ENCODE measurements around the gene C9.
"Not testable (repeated sequence)": the region's sequence is repeated elsewhere in the genome, so short reads cannot be mapped to it uniquely, and the experiment has no call there.

Gene C9

DNA sequence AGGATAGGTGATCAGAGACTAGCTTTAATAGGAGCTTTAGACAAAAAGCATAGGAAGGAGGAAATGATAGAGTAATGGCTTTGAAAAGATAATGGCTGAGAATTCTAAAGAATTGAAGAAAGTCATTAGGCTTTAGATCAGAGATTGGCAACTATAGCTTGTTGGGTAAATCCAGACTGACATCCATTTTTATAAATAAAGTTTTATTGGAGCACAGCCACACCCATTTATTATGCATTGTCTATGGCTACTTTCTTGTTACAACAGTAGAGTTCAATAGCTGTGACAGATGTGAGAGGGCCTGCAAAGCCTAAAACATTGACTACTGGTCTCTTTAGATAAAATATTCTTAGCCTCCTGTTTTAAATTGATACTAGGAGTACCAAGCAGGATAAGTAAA, 104.2 kb downstream of the C9 start:
- no peak for DNase-seq (ENCODE audit: low read depth, low spot score)

DNA sequence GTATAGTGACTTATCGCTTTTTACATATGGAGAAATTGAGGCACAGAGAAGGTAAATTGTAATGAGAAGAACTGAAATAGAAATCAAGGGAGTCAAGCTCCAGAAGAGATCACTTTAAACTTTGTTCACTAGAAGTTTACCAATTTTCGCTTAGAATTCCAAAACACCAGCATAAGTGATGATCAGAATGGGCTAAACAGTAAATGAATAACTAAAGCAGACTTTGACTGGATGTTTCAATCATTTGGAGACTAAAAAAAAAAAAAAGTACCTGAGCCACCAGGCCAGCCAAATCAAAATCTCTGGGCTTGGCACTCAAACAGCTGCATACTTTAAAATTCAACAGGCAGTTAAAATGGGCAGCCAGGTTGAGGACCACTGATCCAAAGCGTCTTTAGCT, 106.7 kb downstream of the C9 start:
- no peak for DNase-seq (ENCODE audit: low read depth, low spot score)

DNA sequence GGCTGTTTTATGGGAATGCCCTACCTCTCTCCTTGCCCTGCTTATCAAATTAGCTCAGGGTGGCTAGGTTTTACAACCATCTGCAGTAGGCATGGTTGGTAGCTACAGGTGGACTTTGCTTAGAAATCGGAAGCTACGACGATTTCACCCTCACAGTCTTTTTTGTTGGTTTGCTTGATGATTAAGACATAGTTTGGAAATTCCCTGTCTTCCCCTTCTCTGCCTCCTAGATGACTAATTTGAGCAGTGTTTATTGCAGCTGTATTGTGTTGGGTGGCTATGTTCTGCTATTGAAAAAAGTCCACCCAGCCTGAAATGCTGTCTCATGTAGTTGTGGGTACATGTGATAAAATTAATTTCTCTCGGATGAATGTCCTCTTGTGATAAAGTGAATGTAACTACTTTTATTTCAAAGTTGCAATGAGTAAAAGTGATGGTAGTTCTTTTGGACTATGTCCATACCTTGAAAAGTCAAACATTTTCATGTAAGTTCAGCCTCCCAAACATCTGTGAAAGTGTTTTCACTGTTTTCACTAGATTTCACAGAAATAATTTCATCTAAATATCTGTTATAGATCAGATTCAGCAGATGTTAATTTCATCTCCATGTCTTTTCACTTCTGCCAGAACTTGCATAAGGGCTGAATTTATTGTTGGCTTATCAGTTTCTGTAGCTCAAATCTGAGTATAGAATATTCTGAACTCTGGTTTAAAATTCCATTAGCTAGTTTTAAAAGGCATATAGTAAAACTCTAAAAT, 107.6 kb downstream of the C9 start:
- no peak for DNase-seq (ENCODE audit: low read depth, low spot score)

- no peak for DNase-seq (ENCODE audit: low read depth, low spot score)
Measured at GRCh38 chr5:39255406-39255805, 108.9 kb downstream of the C9 start.

DNA sequence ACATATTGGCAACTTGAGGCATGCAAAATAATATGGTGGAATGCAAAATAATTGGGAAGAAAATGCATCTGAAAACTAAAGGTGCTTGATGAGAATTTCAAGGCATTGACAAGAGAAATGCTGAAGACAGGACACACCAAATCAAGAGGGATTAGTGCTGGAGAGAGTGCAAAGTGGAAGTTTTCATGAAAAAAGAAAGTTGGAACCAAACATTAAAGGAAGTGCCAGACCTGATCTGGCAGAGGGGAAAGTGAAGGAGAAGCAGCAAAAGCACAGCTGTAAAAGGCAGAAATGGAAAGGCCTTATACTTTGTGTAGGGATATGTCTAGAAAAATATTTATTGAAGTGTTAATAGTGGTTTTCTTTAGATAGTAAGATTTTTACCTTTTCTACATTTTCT, 109.6 kb downstream of the C9 start:
- no peak for DNase-seq (ENCODE audit: low read depth, low spot score)

- DNase-seq (ENCODE audit: low read depth, low spot score), result no peak
Measured at GRCh38 chr5:39253196-39253595, 111.1 kb downstream of the C9 start.

GRCh38 chr5:39249564-39250274, 114.6 kb downstream of the C9 start:
- DNase-seq (ENCODE audit: low read depth, low spot score), result no peak

- DNase-seq (ENCODE audit: low read depth, low spot score), result no peak
Measured at GRCh38 chr5:39249069-39249468, 115.2 kb downstream of the C9 start.

DNA sequence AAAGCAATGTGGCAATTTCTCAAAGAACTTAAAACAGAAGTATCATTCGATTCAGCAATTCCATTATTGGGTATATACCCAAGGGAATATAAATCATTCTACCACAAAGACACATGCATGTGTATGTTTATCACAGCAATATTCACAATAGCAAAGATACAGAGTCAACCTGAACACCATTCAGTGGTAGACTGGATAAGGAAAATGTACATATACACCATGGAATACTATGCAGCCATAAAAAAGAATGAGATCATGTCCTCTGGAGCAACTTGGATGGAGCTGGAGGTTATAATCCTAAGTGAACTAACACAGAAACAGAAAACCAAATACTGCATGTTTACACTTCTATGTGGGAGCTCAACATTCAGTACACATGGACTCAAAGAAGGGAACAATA, 123.5 kb downstream of the C9 start:
- no peak for DNase-seq (ENCODE audit: low read depth, low spot score)

DNA sequence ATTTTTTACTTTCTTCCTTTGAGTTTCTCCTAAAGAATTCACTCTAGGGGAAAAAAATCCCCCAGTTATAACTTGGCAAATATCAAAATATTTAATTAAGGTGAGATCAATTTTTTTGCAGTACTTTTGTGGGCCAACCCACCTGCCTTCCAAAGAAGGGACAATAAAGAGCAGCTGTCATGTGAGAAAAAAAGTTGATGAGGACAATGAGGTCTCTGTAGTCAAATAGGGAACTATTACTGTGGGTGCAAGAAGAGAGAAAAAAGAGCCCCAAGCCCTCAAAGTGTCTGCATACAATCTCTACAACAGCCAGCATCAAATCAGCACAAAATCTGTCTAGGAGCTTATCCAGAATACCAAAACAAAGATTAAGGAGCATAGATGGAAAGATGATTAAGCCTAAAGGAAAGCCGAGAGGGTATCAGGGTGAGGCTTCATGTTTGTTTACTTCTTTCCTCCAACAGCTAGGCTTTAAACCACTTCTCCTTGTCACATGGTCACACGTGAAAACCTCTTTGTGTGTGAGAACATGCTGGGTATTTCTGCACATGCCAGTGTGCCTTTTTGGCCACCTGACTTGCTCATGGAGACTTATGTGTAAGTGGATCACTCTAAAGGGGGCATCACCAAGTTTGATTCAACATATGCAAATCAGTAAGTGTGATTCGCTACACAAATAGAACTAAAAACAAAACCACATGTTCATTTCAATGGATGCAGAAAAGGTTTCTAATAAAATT, 125.8 kb downstream of the C9 start:
- DNase-seq (ENCODE audit: low read depth, low spot score), result no peak

- DNase-seq (ENCODE audit: low read depth, low spot score), result no peak
Measured at GRCh38 chr5:39236718-39237117, 127.6 kb downstream of the C9 start.

- no peak for DNase-seq (ENCODE audit: low read depth, low spot score)
Measured at GRCh38 chr5:39235648-39236047, 128.6 kb downstream of the C9 start.

GRCh38 chr5:39234494-39234893, 129.8 kb downstream of the C9 start:
- not testable (repeated sequence) for DNase-seq (ENCODE audit: low read depth, low spot score)

Measured in brain pericyte (primary cell).